HG03025 (cell line): Measurements from ENCODE around the gene ASIP.
"Not testable (repeated sequence)": the region's sequence is repeated elsewhere in the genome, so short reads cannot be mapped to it uniquely, and the experiment has no call there.

Source experiments
- ATAC-seq: cut with Tn5 transposase; IDR thresholded peaks from one replicate; pipeline ENCODE4 v1.9.1; 2021; ENCODE audit warnings: mild to moderate bottlenecking, moderate library complexity; ENCODE audit not compliant: unreplicated experiment, low FRiP score

ASIP gene, protein sequence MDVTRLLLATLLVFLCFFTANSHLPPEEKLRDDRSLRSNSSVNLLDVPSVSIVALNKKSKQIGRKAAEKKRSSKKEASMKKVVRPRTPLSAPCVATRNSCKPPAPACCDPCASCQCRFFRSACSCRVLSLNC

DNA sequence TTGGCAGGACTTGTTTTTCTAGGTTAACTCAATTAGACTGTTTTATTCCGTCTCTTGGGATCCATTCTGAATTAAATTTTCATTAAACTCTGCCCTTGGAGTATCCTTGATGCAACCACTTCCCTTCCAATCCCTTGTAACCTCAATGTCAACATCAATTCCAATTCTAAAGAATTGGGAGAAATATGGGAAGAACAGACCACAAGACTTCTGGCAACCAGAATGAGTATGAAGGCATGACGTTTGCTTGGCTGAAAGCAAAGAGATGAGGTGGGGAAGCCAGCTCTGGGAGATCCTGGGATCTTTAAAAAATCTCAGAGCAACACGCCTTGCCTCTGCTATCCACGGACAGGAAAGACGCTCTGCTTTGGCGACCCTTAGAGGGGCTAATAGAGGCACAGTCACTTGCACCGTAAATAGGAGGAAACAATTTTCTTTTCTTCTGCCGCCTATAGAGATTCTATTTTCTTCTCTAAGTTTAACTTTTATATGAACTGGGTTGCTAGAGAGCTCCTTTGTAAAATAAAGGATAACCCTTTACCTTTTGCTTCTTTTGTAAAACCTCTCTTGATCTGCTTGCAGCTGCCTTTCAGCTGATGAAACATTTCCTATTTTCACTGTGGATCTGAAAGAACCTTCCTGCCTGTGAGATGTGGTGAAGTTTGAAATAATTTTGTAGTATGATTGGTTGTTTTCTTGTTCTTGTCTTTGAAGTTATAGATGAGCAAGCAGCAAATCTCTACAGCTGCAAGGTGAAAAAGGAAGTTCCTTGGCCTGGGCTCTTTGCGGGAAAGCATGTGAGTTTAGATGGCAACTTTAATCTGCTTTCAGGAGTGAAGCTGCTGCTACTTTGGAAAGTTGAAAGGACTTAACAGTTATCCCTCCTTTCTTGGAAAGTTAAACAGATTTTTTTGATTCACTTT lies at the start of gene ASIP:
ASIP (plus strand) TSS at position 731 of the 923 bp plus-strand sequence. CDS start 18,952 bp downstream, outside the sequence.
- no peak for ATAC-seq

DNA sequence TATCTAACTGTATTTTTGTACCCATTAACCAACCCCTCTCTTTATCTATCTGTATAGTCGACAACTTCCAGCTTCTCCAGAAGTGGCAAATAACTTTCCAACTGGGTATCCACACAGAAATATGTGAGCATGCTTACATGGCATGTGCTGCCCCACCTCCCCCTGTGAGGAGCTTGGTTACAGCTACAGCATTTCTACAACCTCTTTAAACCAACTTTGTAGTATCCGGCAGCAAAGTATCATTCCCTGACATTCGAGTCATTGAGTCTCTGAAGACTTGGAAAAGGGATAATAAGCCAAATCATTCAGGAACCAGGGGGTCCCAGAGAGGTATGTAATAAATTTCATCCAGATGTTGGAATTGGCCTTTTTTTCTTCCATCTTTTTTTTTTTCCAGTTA lies 48.2 kb upstream of the ASIP start:
- no peak for ATAC-seq

DNA sequence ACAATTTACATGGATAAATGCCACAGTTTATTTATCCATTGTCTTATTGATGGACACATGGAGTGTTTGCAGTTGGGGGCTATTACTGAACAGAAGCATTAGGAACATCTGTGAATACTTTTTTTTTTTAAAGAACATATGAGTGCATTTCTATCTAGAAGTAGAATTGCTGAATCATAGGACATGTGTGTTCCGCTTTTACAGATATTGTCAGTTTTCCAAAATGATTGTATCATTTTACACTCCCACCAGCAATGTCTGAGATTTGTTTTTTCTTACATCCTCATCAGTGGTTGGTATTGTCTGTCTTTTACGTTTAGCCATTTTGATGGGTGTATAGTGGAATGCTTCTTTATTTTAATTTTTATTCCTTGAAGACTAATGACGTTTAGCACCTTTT lies 42.0 kb upstream of the ASIP start:
- ATAC-seq, result no peak

DNA sequence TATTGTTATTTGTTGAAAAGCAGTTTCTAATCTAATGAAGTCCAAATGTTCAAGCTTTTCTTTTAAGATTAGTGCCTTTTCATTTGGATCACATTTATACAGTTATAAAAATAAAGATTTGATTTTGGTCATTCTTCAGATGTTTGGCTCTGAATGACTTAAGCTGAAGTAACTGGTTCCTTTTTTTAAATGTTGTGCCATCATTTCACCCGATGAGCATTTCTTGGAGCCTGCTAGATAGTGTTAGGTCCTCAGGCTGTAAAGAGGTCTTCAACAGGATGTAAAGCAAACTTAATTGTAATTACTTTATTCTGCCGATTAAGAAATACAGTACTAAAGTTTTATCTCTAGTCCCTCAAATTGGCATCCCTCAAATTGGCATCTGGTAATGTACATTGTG lies 41.2 kb upstream of the ASIP start:
- ATAC-seq, result no peak

DNA sequence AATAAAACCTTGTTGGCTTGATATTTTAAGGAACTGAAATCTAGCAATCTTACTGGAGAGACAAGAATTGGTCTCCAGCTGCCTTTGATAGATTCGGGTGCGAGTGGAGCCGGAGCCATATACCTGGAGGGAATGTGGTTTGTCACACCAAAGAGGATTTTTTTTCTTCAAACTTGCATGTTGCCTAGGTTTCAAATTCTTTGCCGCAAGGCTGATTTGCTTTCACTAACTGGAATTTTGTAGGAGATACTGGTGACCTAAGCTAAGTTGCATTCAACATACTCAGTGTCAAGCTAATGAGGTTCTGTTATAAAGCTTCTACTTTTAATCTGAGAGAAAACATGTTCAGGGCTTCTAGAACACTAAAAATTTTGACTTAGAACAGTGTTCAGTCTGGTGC lies 39.7 kb upstream of the ASIP start:
- no peak for ATAC-seq

DNA sequence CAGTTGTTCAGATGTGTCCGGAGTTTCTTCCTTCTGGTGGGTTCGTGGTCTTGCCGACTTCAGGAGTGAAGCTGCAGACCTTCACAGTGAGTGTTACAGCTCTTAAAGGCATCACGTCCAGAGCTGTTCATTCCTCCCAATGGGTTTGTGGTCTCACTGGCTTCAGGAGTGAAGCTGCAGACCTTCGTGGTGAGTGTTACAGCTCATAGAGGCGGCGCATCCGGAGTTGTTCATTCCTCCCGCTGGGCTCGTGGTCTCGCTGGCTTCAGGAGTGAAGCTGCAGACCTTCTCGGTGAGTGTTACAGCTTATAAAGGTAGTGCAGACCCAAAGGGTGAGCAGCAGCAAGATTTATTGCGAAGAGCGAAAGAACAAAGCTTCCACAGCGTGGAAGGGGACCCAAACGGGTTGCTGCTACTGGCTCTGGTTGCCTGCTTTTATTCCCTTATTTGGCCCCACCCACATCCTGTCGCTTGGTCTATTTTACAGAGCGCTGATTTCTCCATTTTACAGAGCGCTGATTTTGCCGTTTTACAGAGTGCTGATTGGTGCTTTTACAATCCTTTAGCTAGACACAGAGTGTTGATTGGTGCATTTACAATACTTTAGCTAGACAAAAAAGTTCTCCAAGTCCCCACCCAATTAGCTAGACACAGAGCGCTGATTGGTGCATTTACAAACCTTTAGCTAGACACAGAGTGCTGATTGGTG lies 35.9 kb upstream of the ASIP start:
- not testable (repeated sequence) for ATAC-seq

DNA sequence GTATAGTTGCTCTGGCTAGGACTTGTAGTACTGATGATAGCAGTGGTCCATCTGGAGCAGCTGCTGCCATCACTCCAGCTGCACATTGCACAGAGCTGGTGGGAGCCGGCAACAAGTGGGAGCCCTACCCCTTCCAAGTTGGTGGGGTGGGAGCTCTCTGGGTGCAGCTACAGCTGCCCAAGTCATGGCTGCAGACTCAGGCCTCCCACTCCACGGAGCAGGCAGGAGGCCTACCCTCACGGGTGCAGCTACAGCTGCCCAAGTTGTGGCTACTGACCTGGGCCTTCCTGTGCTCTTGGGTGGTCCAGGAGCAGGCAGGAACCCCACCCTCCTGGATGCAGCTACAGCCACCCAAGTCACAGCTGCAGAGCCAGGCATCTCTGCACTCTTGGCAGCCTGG lies 32.1 kb upstream of the ASIP start:
- ATAC-seq, result no peak

DNA sequence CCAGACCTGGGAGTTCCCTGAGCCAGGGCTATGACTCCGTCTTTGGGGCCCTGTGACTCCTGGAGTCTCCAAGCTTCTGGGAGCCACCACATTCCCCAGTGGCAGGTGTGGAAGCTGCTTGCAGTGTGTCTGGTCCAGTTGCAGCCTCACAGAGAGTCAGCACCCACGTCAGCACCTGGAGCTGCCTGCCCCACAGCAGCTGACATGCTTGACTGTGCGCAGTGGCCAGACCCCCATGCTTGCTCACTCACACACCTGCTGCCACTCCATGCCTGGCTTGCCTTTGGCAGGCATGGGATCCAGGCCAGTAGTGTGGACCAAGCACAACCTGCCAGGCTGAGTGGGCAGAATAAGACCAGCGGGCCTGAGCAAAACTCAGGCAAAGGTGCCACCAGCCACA lies 31.0 kb upstream of the ASIP start:
- no peak for ATAC-seq

DNA sequence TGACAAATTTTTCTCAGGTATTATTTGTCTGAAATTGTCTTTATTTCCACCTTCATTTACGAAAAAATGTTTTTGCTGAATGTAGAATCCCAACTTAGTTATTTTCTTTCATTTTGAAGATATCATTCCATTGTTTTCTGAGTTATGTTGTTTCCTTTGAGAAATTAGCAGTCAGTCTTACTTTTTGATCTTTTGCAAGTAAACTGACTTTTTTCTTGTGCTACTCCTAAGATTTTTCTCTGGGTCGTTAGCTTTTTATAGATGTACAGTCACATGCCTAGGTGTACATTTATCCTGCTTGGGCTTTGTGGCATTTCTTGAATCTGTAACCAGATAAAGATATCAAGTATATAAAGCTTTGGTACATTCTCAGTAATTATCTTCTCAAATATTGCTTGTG lies 29.6 kb upstream of the ASIP start:
- no peak for ATAC-seq

DNA sequence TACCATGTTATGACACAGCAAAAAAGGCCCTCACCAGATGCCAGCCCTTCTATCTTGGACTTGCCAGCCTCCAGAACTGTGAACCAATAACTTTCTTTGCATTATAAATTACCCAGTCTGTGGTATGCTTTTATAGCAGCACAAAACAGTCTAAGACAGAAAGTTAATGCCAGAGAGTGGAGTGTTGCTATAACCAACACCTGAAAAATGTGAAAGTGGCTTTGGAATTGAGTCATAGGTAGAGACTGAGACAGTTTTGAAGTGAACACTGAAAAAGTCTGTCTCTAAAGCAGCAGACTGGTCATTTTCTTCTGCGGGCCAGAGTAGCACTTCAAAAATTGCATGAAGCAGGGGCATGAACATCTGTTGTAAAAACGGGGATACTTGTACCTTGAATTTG lies 28.0 kb upstream of the ASIP start:
- ATAC-seq, result no peak

DNA sequence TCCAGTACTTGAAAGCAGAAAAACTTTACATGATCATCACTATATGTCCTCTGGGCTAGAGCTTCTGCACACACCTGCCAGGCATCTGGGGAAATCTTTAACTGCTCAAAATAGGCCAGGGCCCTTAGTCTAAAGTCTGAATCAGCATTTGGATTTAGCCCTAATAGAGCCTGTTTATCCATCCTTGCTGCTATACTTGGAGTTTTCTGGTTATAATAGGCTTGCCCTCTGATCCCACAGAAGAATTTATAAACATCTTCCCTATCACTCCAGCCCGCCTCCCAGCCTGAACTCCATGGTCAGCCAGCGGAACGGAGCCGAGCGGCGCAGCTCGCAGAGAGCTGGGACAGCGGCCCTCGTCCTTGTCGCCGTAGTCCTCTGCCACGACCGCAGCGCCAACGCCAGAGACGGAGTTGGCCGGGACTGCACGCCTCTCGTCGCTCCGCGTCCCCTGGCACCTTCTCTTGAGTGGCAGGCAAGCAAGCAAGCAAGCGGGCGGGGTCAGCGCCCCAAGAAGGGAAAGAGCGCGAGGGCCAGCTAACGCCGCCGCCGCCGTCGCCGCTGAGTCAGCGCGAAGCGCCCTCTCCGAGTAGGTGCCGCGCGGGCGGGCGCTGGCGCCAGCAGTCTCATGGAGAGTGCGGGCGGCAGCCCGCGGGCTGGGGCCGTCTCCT lies 25.4 kb upstream of the ASIP start:
- ATAC-seq, result no peak

DNA sequence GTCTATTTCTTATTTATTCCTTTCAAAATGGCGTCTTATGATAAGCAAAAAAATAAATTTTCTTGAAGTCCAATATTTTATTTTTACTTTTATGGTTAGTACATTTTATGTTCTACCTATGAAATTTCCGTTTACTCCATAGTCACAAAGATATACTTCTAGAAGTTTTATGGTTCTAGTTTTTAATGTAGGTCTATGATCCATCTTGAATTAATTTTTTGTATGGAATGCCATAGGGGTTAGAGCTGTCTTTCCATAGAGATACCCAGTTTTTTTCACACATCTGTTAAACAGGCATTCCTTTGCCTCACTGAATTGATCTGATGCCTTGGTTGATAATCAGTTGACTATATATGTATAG lies 24.9 kb upstream of the ASIP start:
- no peak for ATAC-seq

DNA sequence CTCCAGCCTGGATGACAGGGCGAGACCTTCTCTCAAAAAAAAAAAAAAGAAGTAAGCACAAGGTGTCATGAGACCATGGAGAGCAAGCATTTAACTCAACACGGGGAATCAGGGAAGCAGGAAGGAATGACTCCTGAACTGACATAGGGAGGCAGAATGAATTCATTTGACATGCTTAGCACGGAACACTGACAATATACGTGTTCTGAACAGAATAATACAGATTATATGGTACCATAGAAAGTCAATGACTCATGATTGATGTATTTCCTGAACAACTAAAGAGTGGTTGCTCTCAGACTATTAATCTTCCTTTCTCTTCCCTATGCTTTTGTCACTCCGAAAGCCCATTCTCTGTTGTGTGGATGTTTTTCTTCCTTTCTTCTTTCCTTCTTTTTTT lies 20.7 kb upstream of the ASIP start:
- no peak for ATAC-seq

DNA sequence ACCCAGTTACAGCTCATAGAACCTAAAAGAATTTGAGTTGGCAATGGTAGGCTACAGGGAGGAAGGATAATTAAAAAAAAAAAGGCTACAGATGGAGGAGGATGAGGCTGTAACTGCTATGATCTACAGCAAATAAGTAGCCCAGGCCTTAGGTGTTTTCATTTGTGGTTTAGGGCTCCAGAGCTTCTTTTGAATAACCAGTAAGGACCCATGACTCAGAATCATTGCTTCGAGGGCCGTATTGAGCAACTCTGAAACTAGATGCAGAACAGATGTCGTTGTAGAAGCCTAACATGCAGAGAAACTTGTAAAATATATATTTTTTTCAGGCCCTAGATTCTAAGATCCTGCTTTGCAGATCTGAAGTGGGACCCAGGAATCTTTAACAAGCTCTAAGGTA lies 19.0 kb upstream of the ASIP start:
- ATAC-seq, result no peak

DNA sequence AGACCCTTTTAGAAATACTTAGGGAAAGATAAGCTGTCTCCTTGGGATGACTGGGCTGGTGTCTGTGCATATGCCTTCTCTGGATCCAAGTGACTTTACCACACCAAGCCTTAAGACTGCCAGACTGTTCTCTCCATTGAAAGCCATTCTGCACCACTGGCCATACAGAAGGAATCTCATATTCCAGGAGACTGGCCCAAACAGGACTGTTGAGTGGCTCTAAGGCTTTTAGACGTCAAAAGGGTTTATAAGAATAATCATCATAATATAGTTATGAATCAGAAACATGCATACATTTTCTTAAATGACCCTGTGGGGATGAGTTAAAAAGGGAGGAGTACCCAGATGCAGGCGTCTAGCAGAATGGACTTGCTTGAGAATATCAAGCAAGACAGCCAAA lies 17.0 kb upstream of the ASIP start:
- ATAC-seq, result not testable (repeated sequence)

DNA sequence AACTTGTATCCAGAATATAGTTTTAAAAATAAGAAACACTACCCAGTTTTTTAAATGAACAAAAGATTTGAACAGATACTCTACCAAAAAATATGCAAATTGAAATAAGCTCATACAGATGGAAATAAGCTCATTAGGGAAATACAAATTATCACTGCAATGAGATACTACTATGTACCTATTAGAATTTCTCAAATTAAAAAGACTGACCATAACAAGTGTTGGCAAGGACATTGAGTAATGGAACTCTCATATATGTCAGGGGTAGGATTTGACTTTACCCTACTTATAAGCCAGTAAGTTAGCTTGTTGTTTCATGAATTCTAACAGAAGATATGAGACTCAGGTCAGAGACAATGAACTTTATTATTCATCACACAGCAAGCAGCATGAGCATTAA lies 9.6 kb upstream of the ASIP start:
- ATAC-seq, result no peak

DNA sequence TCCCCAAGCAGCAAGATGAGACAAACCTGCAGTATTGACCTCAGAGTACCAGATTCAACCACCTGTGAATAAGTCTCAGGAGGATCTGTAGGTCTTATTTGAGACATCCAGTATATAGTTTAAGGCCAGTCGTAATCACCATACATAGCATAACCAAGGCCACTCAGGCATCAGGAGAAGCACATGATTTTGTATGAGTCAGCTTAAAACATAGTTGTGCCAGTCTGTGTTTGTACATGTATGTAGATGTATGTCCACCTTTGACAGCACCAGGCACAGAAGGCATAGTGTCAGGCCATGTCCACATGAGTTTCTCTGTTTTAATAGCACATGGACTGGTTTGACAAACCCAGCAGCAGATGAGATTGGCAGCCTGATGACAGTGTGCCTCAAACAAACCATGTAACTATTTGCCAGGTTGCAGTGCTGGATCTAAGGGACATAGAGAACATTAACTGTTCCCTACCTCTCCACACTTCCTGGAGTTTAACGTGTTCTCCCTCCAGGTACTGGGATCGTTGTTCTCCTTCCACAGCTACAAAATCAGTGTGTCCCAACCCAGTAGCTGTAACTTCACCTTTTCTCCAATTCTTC lies 8.6 kb upstream of the ASIP start:
- ATAC-seq, result no peak

DNA sequence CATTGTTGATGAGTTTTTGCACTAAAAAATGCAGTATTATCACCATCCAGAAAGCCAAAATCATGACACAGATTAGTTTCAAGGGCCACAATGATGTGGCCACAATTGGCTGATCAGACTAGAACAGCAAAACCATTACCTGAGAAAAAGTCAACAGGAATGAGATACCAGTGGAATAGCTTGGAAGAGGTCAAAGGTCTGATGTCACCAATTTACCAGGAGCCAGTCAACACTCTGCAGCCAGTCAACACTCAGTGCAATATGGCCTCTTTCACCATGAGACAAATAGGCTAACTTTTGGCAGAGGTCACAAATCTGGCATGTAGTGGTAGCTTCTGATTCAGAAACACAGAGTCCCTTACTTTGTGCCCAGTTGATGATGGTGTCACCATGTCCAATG lies 7.5 kb upstream of the ASIP start:
- ATAC-seq, result no peak

DNA sequence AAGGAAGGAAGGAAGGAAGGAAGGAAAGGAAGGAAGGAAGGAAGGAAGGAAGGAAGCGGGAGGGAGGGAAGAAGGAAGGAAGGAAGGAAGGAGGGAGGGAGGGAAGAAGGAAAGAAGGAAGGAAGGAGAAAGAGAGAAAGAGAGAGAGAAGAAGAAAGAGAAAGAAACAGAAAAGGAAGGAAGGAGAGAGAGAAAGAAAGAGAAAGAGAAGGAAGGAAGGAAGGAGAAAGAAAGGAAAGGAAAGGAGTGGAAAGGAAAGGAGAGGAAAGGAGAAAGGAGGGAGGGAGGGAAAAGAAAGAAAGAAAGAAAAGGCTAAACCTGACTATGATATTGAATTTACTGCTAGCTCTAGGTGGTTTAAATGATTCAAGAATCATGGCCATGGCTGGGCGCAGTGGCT lies 5.3 kb upstream of the ASIP start:
- ATAC-seq, result no peak

DNA sequence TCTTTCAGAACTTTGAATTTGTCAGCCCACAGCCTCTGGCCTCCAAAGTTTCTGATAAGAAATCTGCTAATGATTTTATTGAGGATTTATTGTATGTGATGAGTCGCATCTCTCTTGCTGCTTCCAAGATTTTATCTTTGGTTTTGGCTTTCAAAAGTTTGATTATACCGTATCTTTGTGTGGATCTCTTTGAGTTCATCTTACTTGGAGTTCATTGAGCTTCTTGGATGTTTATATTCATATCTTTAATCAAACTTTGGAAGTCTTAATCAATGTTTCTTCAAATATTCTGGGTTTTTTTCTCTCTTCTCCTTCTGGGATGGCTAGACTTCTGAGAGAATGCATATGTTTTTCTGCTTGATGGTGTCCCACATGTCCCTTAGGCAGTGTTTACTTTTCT lies 3.3 kb upstream of the ASIP start:
- no peak for ATAC-seq

DNA sequence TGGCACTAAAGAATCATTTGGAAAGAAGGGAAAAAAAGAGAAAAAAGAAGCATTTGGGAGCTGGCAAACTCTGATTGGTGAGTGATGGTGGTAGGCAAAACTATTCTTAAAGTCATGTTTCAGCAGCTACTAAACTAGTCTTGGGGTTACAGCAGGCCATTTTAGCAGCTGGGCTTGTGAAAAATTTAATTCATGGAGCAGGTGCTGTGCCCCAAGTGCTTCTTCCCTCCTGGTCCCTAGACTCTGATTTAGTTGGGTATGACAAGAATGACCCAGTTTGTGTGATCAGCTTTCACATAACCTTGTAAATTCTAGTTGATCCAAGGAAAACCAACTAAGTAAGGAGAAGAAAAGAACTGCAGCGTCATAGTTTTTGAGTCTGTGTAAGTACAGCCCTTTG lies 1.1 kb upstream of the ASIP start:
- no peak for ATAC-seq
